HAP-1 (cell line): ENCODE results near the gene PLPP7.
A peak's percentile ranks its signal among the peaks of the same experiment; 100 is the strongest.
"Not testable (repeated sequence)": the region's sequence is repeated elsewhere in the genome, so short reads cannot be mapped to it uniquely, and the experiment has no call there.

Source experiments
- DNase-seq, 2 experiments: peaks; one replicate each; pipeline ENCODE4 v3.0.0-alpha.2; 2016 to 2020; ENCODE audit warnings: low spot score in 2 of 2
- H3K27me3 ChIP-seq: fragments of 250-450 bp; sonication (Bioruptor Pico); 2 replicates; pipeline ENCODE4 v1.5.1; 2020; ENCODE audit warnings: low read depth, mild to moderate bottlenecking, moderate library complexity
- H3K36me3 ChIP-seq: fragments of 250-450 bp; sonication (Bioruptor Pico); replicated peaks from 2 replicates; pipeline ENCODE4 v1.5.1; 2020; ENCODE audit warnings: mild to moderate bottlenecking
- H3K4me1 ChIP-seq: fragments of 250-450 bp; sonication (Bioruptor Pico); 2 replicates; pipeline ENCODE4 v1.5.1; 2020; ENCODE audit warnings: mild to moderate bottlenecking
- H3K4me3 ChIP-seq: fragments of 250-450 bp; sonication (Bioruptor Pico); 2 replicates; pipeline ENCODE4 v1.5.1; 2020; ENCODE audit warnings: mild to moderate bottlenecking, moderate library complexity
- H3K9me3 ChIP-seq: fragments of 250-450 bp; sonication (Bioruptor Pico); 2 replicates; pipeline ENCODE4 v1.5.1; 2020; ENCODE audit warnings: mild to moderate bottlenecking, moderate library complexity
- in situ Hi-C: fragments of 300-500 bp; cut with MboI; formaldehyde crosslinking; loops from 3 replicates; pipeline ENCODE4 v1.14.3; 2020; ENCODE audit warnings: low sequenced_read_pairs, inconsistent platforms, mixed read lengths

Gene PLPP7

DNA sequence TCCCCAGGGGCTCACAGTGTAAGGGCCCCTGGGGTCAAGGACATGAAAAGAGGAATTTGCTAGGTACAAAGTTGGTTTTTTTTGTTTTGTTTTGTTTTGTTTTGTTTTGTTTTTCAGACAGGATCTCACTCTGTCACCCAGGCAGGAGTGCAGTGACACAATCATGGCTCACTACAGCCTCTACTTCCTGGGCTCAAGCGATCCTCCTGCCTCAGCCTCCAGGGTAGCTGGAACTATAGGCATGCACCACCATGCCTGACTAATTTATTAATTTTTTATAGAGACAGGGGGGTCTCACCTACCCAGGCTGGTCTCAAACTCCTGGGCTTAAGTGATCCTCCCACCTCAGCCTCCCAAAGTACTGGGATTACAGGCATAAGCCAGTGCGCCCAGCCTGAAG, 42.5 kb downstream of the PLPP7 start:
- in situ Hi-C loops, H3K36me3 ChIP-seq, DNase-seq, H3K4me1 ChIP-seq, H3K27me3 ChIP-seq, H3K4me3 ChIP-seq, H3K9me3 ChIP-seq: not testable (repeated sequence)

DNA sequence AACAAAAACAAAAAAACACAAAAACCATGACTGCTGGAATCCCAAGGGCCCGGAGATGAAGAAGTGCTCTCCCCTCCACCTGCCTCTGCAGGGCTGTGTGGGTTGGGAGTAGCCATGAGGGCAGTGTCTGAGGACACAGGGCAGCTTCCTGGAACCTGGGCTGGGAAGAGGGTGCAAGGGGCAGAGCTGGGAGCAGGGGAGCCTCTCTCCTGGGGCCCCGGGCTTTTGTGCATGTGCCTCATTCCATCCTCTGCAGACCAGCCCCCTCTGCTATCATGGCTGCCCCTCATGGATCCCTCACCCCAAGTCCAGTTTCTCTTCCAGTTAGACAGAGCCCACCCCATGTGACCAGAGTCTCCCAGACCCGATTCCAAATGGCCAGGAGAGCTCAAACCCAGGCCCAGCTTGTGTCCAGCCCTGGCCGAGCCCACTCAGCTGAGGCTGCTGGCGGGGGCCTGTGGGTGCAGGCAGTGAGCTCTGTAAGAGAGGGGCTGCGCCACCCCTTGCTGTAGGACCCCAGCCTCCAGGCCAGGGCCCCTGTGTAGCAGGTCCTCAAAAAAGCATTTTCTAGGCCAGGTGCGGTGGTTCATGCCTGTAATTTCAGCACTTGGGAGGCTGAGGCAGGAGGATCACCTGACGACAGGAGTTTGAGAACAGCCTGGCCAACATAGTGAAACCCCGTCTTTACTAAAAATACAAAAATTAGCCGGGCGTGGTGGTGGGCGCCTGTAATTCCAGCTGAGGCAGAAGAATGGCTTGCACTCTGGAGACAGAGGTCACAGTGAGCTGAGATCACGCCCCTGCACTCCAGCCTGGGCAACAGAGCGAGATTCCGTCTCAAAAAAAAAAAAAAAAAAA, 44.5 kb downstream of the PLPP7 start:
- H3K27me3 ChIP-seq, result no peaks in the 10 kb centered on the region
- no peaks in the 10 kb centered on the region for H3K36me3 ChIP-seq
- DNase-seq, result no peak
- H3K9me3 ChIP-seq, result no peaks in the 10 kb centered on the region
- in situ Hi-C loops, result no loop called here
- no peak overlapping the region for H3K4me3 ChIP-seq
- no peaks in the 10 kb centered on the region for H3K4me1 ChIP-seq

DNA sequence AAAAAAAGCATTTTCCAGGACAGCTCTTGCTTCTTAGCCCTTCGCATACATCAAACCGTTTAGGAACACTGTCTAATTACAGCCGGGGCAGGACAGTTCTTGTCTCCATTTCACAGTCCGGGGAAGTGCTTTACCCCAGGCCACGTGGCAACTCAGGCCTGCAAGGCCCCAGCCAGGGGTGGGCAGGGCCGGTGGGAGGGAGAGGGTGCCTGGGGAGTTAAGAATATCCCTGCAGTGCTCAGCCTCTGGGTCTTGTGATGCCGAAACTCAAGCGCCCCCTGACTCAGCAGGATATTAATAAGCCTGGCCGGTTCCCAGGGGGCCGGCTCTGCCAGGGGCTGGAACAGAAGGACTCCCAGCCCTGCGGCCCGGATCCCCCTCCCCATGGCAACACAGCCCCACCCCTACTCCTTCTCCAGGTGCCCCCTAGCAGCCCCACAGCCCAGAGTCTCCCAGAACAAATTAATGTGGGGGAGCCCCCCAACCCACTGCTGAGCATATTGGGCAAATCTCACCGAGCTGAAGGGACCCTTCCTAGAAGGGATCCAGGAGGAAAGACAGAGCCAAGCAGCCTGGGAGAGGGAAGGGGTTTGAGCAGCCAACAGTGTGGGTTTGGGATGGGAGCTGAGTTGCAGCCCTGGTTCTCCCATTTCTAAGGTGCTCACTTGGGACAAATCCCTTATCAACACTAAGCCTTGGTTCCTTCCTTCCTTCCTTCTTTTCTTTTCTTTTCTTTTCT, 45.3 kb downstream of the PLPP7 start:
- in situ Hi-C loops, result loop anchor here (5.0 kb wide), 2 partner anchors 157 to 277 kb away; no protein-coding TSS in a partner anchor
- no peaks in the 10 kb centered on the region for H3K27me3 ChIP-seq
- H3K4me3 ChIP-seq, result no peak overlapping the region
- H3K36me3 ChIP-seq, result no peaks in the 10 kb centered on the region
- no peaks in the 10 kb centered on the region for H3K4me1 ChIP-seq
- no peaks in the 10 kb centered on the region for H3K9me3 ChIP-seq
- DNase-seq, result no peak

DNA sequence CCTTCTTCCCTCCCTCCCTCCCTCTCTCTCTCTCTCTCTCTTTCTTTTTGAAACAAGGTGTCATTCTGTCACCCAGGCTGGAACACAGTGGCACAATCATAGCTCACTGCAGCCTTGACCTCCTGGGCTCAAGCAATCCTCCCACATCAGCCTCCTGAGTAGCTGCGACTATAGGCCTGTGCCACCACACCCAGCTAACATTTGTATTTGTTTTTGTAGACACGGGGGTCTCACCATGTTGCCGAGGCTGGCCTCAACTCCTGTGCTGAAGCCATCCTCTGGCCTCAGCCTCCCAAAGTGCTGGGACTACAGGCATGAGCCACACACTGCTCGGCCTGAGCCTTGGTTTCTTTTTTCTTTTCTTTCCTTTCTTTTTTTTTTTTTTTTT, 45.8 kb downstream of the PLPP7 start:
- no peak for DNase-seq
- in situ Hi-C loops, result loop anchor here (5.0 kb wide), 2 partner anchors 158 to 278 kb away; no protein-coding TSS in a partner anchor
- no peaks in the 10 kb centered on the region; the same call in 1 of the 2 replicates for H3K27me3 ChIP-seq
- H3K9me3 ChIP-seq, result no peaks in the 10 kb centered on the region
- H3K4me3 ChIP-seq, result no peak overlapping the region
- no peaks in the 10 kb centered on the region for H3K4me1 ChIP-seq
- no peaks in the 10 kb centered on the region for H3K36me3 ChIP-seq

DNA sequence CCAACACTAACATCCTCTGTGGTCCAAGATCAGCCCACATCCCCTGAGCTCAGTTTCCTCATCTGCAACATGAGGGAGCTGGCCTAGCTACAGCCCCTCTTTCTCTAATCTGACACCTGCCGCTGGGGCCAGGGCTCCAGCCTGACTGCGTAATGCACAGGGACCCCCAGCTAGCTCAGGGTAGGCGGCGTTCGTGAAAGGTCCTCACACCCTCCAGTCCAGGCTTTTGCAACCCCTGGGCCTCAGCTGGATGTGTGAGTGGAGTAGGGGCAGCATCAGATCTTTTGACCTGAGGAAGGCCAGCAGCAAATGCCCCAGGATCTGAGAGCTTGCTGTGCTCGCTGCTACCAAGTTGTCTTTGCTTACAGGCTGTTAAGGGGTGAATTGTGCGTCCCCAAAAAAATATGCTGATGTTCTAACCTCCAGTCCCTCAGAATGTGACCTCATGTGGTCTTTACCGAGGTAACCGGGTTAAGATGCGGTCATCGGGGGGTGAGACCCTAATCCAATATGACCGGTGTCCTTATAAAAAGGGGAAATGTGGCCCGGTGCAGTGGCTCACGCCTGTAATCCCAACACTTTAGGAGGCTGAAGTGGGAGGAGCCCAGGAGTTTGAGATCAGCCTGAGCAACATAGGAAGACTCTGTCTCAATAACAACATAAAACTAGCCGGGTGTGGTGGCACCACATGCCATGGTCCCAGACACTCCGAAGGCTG, 47.8 kb downstream of the PLPP7 start:
- in situ Hi-C loops, result loop anchor here (5.0 kb wide), 2 partner anchors 160 to 280 kb away; no protein-coding TSS in a partner anchor
- no peak for DNase-seq
- H3K9me3 ChIP-seq, result no peaks in the 10 kb centered on the region
- H3K27me3 ChIP-seq, result peaks cover 2% of the 10 kb centered on the region; the same call in 1 of the 2 replicates
- no peaks in the 10 kb centered on the region for H3K36me3 ChIP-seq
- H3K4me3 ChIP-seq, result no peak overlapping the region
- no peaks in the 10 kb centered on the region for H3K4me1 ChIP-seq

DNA sequence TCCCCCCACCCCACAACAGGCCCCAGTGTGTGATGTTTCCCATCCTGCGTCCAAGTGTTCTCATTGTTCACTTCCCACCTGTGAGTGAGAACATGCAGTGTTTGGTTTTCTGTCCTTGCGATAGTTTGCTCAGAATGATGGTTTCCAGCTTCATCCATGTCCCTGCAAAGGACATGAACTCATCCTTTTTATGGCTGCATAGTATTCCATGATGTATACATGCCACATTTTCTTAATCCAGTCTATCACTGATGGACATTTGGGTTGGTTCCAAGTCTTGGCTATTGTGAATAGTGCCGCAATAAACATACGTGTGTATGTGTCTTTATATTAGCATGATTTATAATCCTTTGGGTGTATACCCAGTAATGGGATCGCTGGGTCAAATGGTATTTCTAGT, 49.7 kb downstream of the PLPP7 start:
- H3K4me1 ChIP-seq, H3K36me3 ChIP-seq, H3K9me3 ChIP-seq, DNase-seq, H3K4me3 ChIP-seq, H3K27me3 ChIP-seq: not testable (repeated sequence)
- in situ Hi-C loops, result loop anchor here (5.0 kb wide), 2 partner anchors 162 to 282 kb away; no protein-coding TSS in a partner anchor

DNA sequence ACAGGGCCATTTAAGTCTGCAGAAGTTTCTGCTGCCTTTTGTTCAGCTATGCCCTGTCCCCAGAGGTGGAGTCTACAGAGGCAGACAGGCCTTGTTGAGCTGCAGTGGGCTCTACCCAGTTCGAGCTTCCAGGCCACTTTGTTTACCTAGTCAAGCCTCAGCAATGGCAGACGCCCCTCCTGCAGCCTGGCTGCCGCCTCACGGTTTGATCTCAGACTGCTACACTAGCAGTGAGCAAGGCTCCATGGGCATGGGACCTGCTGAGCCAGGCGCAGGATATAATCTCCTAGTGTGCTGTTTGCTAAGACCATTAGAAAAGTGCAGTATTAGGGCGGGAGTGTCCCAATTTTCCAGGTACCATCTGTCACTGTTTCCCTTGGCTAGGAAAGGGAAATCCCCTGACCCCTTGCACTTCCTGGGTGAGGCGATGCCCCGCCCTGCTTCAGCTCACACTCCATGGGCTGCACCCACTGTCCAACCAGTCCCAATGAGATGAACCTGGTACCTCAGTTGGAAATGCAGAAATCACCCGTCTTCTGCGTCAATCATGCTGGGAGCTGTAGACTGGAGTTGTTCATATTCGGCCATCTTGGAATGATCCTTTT, 55.5 kb downstream of the PLPP7 start:
- H3K36me3 ChIP-seq, H3K9me3 ChIP-seq, DNase-seq, H3K4me1 ChIP-seq, H3K4me3 ChIP-seq, H3K27me3 ChIP-seq, in situ Hi-C loops: not testable (repeated sequence)

DNA sequence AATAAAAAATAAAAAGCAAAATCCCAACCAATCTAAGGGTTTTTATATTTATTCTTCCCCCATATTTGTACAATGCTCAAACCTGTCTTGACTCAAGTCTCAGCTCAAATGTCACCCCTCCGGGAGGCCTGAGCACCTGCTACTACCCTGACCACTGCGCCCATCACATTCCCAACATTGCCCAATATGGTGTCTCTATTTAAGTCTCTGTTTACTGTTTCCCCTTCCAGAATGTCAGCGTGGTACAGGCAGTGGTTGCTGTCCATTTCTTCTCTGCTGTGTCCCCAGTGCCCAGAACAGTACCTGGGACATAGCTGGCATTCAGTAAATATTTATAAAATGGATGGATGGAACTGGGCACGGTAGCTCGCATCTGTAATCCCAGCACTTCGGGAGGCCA, 57.0 kb downstream of the PLPP7 start:
- Histone ChIP-seq H3K27me3 (no peaks in the 10 kb centered on the region), H3K36me3 (no peaks in the 10 kb centered on the region), H3K9me3 (no peaks in the 10 kb centered on the region; the same call in 1 of the 2 replicates), H3K4me3 (no peak overlapping the region), H3K4me1 (peaks cover 9% of the 10 kb centered on the region)
- no peak for DNase-seq
- in situ Hi-C loops, result no loop called here

DNA sequence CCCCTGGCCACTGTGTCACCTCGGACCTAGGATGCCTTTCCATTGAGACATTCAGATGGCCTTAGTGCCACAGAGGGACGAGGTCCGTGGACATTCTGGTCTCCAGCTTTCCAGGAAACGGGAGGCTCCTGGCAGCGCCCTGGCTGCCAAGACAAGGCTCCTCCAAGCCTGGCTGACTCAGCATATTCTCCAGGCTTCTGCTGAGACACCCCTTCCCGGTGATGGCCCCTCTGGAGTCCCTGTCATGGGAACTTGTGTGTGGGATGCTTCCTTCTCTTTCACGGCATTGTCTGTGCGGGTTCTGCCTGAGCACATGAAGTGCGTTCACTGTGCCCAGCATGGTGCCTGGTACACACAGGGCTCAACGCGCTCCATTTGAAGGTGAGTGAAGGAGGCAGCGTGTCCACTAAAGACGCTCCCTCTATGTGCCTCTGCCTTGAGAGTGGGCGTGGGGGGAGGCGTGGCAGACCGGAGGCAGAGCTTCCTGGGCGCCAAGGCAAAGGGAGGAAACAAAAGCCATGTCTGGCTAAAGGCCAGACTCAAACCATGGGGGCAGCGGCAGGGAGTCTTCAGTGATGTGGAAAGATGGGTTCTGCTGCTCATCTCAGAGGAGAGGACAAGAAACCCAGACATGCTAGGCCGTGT, 58.0 kb downstream of the PLPP7 start:
- no peaks in the 10 kb centered on the region for H3K36me3 ChIP-seq
- H3K9me3 ChIP-seq, result no peaks in the 10 kb centered on the region; the same call in 1 of the 2 replicates
- no peaks in the 10 kb centered on the region for H3K27me3 ChIP-seq
- H3K4me1 ChIP-seq, result peaks cover 9% of the 10 kb centered on the region
- no peak overlapping the region for H3K4me3 ChIP-seq
- DNase-seq, result peak in 1 of 2 experiments; percentile 40
- in situ Hi-C loops, result no loop called here

DNA sequence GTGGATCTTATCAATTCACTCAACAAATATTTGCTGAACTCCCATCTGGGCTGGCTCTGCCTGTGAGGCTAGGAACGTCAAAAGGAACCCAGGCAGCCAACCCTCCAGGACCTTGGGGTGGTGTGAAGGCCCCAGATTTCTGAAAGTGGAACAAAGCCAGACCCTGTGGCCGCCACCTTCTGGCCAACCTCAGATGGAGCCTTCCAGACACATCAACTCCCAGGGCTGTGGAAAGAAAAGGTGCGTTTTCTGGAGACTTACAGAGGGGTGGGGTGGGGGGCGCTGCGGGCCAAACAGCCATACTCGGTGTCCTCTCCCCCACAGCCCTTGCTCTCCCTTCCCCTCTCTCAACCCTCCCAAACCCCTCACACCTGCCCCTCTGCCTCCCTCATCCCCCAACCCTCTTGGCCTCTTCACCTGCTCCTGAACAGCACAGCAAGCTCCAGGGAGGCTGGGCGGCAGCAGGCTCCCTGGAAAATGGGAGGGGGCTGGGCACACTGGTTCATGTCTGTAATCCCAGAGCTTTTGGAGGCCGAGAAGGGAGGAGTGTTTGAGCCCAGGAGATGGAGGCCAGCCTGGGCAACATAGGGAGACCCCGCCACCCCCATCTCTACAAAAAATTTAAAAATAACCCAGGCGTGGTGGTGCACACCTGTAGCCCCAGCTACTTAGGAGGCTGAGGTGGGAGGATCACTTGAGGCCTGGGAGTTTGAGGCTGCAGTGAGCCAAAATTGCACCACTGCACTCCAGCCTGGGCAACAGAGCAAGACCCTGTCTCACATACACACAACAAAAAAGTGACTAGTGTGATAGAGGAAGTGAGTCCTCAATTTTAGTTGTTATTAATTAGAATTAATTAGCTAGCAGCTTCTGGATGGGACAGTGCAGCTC, 59.4 kb downstream of the PLPP7 start:
- H3K4me1 ChIP-seq, result peaks cover 9% of the 10 kb centered on the region
- no peak for DNase-seq

DNA sequence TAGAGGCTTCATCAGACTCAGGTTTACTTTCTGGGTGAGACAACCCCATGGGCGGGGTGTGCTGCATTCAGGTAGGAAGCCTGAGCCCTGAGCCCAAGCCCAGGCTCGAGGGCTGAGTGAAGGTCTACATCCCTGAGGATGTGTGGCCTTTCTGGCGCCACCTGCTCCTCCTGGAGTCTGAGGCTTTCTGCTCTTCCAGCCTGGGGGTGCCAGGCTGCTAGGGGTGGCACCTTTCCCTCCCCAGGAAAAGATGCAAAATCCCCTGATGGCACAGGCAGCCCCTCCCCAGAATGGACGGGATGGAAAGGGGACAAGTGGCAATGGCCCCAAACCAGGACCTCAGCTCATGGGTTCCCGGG, 60.0 kb downstream of the PLPP7 start:
- Histone ChIP-seq H3K9me3 (no peaks in the 10 kb centered on the region), H3K4me1 (peaks cover 9% of the 10 kb centered on the region), H3K4me3 (no peak overlapping the region), H3K27me3 (no peaks in the 10 kb centered on the region), H3K36me3 (no peaks in the 10 kb centered on the region)
- in situ Hi-C loops, result no loop called here
- no peak for DNase-seq

More for the DNA sequence above, 59.4 kb downstream of the PLPP7 start:
- no peaks in the 10 kb centered on the region for H3K9me3 ChIP-seq
- H3K36me3 ChIP-seq, result no peaks in the 10 kb centered on the region
- in situ Hi-C loops, result no loop called here
- no peaks in the 10 kb centered on the region for H3K27me3 ChIP-seq
- H3K4me3 ChIP-seq, result no peak overlapping the region

DNA sequence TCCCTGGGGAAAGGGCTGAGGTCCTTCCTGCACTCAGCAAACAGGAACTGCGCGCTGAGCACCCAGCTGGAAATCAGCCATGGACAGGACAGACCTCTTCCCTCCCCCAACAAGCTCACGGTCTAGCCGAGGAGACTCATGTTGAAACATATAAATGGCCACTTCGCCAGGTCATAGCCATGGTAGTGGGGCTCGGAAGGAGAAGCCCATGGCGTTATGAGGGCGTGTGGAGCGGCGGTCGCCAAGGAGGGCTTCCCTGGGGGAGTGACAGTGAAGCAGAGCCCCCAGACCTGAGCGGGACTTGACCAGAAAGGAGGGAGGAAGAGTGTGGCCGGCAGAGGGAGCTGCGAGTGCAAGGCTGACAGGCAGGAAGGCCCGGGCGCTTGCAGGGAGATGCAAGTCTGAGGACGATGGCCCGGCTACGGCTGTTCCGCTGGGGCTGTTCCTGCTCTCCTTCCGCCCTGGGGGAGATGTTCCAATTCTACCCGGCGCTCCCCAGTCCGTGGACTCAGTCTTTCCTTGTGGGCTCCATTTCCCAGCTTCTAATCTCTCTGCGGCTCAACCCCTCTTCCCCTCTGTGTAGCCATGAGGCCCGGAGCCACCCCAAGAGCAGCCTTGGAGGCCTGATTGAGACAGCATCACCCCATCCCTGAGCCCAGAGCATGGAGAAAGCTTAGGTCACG, 60.5 kb downstream of the PLPP7 start:
- 0 out of 2 replicates have a peak, but pooled peaks cover 2% of the 10 kb centered on the region for H3K9me3 ChIP-seq
- H3K36me3 ChIP-seq, result no peaks in the 10 kb centered on the region
- peaks cover 11% of the 10 kb centered on the region for H3K4me1 ChIP-seq
- H3K4me3 ChIP-seq, result peak overlapping the region; percentile 19
- no peaks in the 10 kb centered on the region for H3K27me3 ChIP-seq
- in situ Hi-C loops, result no loop called here
- peak; percentile 85 to 97 for DNase-seq
